OCI-LY7 (cell line): ENCODE results near the gene VAPB. TPM values are rescaled to one million over a fixed set of nuclear protein-coding genes. Genes with fewer than 3 reads are reported as not detected.

ENCODE experiments used
- BruUV-seq: library from RNA; stranded (reverse); fragments of 400-500 nt; replicated peaks from 2 replicates; lab custom pipeline; 2021; lab: Mats Ljungman, UMichigan
- CTCF ChIA-PET: fragments of 300-600 bp; sonication (Branson Sonifier 250); formaldehyde crosslinking; loops from one replicate; lab custom pipeline; 2022; ENCODE audit warnings: antibody characterized with exemption; ENCODE audit not compliant: unreplicated experiment; lab: Charles Lee
- POLR2A ChIA-PET: fragments of 300-600 bp; sonication (Branson Sonifier 250); formaldehyde crosslinking; loops from one replicate; lab custom pipeline; 2022; ENCODE audit warnings: antibody characterized with exemption; lab: Charles Lee
- DNase-seq: peaks from one replicate; pipeline ENCODE4 v3.0.0-alpha.2; 2015; ENCODE audit warnings: low spot score
- H2AFZ ChIP-seq: fragments of 200-600 bp; sonication (generic), shearing (Covaris generic); 2 replicates; pipeline ENCODE4 v1.6.1; 2014; ENCODE audit warnings: mild to moderate bottlenecking, antibody characterized with exemption, low read length, moderate library complexity
- H3K27ac ChIP-seq: fragments of 200-600 bp; sonication (generic); 2 replicates; pipeline ENCODE4 v1.5.1; 2014; ENCODE audit warnings: mixed run types, low read depth, mild to moderate bottlenecking, moderate library complexity, low read length, inconsistent platforms; ENCODE audit not compliant: poor library complexity, severe bottlenecking
- H3K36me3 ChIP-seq: fragments of 200-600 bp; sonication (generic); 2 replicates; pipeline ENCODE4 v1.6.1; 2014; ENCODE audit warnings: mild to moderate bottlenecking, antibody characterized with exemption, low read length, moderate library complexity, mixed read lengths; ENCODE audit not compliant: insufficient read depth
- H3K4me1 ChIP-seq: fragments of 200-600 bp; sonication (generic); 2 replicates; pipeline ENCODE4 v1.5.1; 2014; ENCODE audit warnings: mild to moderate bottlenecking, low read length; ENCODE audit not compliant: insufficient read depth, poor library complexity, severe bottlenecking
- H3K4me2 ChIP-seq: fragments of 200-600 bp; sonication (generic); 2 replicates; pipeline ENCODE4 v1.6.1; 2014; ENCODE audit warnings: mild to moderate bottlenecking, low read length
- H3K4me3 ChIP-seq: fragments of 200-600 bp; sonication (generic); 2 replicates; pipeline ENCODE4 v1.5.1; 2014; ENCODE audit warnings: mild to moderate bottlenecking, low read depth, low read length; ENCODE audit not compliant: poor library complexity, severe bottlenecking
- H3K79me2 ChIP-seq: fragments of 200-600 bp; sonication (generic); 2 replicates; pipeline ENCODE4 v1.6.1; 2016; ENCODE audit warnings: low read depth, mild to moderate bottlenecking, low read length, moderate library complexity, mixed read lengths; ENCODE audit not compliant: insufficient read depth
- H3K9me2 ChIP-seq: fragments of 200-600 bp; sonication (generic); 2 replicates; pipeline ENCODE4 v1.6.1; 2016; ENCODE audit warnings: mild to moderate bottlenecking, low read length, mixed read lengths; ENCODE audit not compliant: insufficient read depth
- H3K9me3 ChIP-seq: fragments of 200-600 bp; sonication (generic); 2 replicates; pipeline ENCODE4 v1.6.1; 2014; ENCODE audit warnings: mild to moderate bottlenecking, mixed run types, low read length, mixed read lengths
- H4K20me1 ChIP-seq: fragments of 200-600 bp; sonication (generic); 2 replicates; pipeline ENCODE4 v1.6.1; 2014; ENCODE audit warnings: mild to moderate bottlenecking, antibody characterized with exemption, low read length, moderate library complexity, mixed read lengths; ENCODE audit not compliant: insufficient read depth
- EZH2phosphoT487 ChIP-seq: fragments of 200-600 bp; sonication (generic); IDR thresholded peaks from 2 replicates; pipeline ENCODE4 v1.6.1; 2018; ENCODE audit warnings: low read depth, borderline replicate concordance, mild to moderate bottlenecking, mixed run types, antibody characterized with exemption, low read length, moderate library complexity, mixed read lengths
- intact Hi-C: fragments of 100-400 bp; cut with micrococcal nuclease; formaldehyde crosslinking; loops from one replicate; pipeline ENCODE4 v1.10.0; 2022; ENCODE audit not compliant: unreplicated experiment
- total RNA-seq, 2 experiments: library from RNA; depleted of rRNA in 1 of 2; stranded (reverse); fragments of >200 nt in 1 of 2; shearing (Covaris generic) in 1 of 2; gene quantifications; 2 replicates each; pipeline ENCODE4 v1.2.3, GENCODE V29; 2014 to 2022
- TF ChIP-seq, protein P1 (sequence below): fragments of 200-600 bp; sonication (generic); conservative IDR thresholded peaks from 2 replicates; pipeline ENCODE4 v1.5.1; 2014; ENCODE audit warnings: mild to moderate bottlenecking, antibody characterized with exemption, low read length, moderate library complexity, mixed read lengths

VAPB gene
- total RNA-seq, 2 experiments from 2014 or later = 13.3 to 43.2 TPM

DNA sequence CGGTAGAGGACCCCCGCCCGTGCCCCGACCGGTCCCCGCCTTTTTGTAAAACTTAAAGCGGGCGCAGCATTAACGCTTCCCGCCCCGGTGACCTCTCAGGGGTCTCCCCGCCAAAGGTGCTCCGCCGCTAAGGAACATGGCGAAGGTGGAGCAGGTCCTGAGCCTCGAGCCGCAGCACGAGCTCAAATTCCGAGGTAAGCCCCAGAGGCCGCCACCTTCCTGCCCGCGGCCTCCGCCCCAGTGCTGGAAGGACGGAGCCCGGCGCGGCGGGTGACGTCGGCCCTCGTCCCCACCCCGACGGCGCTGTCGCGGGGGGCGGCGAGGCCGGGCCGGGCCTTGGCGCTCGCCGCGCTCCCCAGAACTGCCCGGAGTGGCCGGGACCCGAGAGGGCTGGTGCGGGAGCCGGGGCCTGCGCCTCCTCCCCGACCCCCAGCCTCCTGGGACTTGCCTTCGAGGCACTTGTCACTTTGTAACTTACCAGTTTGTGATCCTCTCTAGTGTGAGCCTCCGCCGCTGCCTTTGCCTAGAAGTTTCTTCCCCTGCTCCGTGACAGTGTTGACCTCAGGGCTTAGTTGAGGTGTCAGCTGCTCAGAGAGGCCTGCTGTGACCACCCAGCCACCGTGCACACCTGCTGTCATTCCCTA is 417 bp downstream of the VAPB start:
- Histone ChIP-seq H3K9me3 (no peaks in the 10 kb centered on the region), H3K27ac (peak overlapping the region; percentile 68), H3K79me2 (peaks cover 53% of the 10 kb centered on the region), H2AFZ (peak overlapping the region; percentile 57; the same call in 1 of the 2 replicates), H4K20me1 (peaks cover 27% of the 10 kb centered on the region), H3K4me3 (peak overlapping the region; percentile 73), H3K36me3 (peaks cover 47% of the 10 kb centered on the region), H3K9me2 (no peaks in the 10 kb centered on the region), H3K4me2 (peak overlapping the region; percentile 88), H3K4me1 (peaks cover 31% of the 10 kb centered on the region)
- ChIA-PET POLR2A (interaction anchor here (0.5 to 1.2 kb wide), 7 partner anchors 16 to 955 kb away, joined by 3 to 4 read pairs (median 3); partner anchors contain the start of gene ZNF831), CTCF (interaction anchor here (0.5 kb wide), 1 partner anchor 260 kb away, joined by 4 read pairs; no protein-coding TSS in a partner anchor)
- peak; percentile 59 for DNase-seq
- intact Hi-C loops = loop anchor here (10.0 kb wide), 1 partner anchor 155 kb away; no protein-coding TSS in a partner anchor
- TF ChIP-seq EZH2phosphoT487 = no peak
- TF ChIP-seq, protein P1, sequence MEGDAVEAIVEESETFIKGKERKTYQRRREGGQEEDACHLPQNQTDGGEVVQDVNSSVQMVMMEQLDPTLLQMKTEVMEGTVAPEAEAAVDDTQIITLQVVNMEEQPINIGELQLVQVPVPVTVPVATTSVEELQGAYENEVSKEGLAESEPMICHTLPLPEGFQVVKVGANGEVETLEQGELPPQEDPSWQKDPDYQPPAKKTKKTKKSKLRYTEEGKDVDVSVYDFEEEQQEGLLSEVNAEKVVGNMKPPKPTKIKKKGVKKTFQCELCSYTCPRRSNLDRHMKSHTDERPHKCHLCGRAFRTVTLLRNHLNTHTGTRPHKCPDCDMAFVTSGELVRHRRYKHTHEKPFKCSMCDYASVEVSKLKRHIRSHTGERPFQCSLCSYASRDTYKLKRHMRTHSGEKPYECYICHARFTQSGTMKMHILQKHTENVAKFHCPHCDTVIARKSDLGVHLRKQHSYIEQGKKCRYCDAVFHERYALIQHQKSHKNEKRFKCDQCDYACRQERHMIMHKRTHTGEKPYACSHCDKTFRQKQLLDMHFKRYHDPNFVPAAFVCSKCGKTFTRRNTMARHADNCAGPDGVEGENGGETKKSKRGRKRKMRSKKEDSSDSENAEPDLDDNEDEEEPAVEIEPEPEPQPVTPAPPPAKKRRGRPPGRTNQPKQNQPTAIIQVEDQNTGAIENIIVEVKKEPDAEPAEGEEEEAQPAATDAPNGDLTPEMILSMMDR = no peak
- BruUV-seq = no TSS peak

DNA sequence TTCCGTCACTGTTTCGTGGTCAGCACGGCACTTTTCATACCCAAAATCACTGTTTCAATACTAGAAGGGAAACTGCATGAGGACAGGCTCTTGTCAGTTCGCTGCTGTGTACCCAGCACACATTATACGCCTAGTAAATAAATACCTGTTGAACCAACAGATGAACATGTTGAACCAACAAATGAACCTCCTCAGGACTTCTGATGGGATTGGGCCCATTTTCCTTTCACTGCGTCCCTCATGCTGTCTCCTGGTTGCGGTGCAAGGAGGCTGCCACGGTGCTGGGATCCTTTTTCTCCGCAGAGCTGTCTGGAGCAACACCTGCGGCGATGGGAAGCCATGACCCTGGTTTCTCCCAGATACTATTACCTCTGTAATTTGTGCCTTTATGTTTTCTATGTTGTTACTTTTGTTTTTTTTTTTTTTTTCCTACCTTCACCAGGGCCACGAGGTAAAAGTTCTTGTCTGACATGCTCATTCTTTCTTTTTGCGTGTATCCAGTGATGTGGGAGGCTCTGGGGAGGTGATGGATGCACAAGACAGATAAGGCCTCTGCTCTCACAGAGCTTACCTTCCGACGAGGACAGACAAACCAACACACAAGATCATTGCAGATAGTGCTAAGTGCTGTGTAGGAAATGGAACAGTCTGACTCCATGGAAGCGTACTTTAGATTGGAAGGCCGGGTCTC is 1.1 kb downstream of the VAPB start:
- H3K9me2 ChIP-seq = no peaks in the 10 kb centered on the region
- H2AFZ ChIP-seq = no peak overlapping the region
- DNase-seq = no peak
- peak overlapping the region; percentile 73 for H3K4me3 ChIP-seq
- CTCF ChIA-PET = no interaction called here
- H4K20me1 ChIP-seq = peaks cover 27% of the 10 kb centered on the region
- H3K4me2 ChIP-seq = peak overlapping the region; percentile 88
- H3K9me3 ChIP-seq = no peaks in the 10 kb centered on the region
- POLR2A ChIA-PET = interaction anchor here (1.1 kb wide), 1 partner anchor 18 kb away, joined by 4 read pairs; no protein-coding TSS in a partner anchor
- intact Hi-C loops = loop anchor here (10.0 kb wide), 1 partner anchor 155 kb away; no protein-coding TSS in a partner anchor
- H3K4me1 ChIP-seq = peaks cover 31% of the 10 kb centered on the region
- no TSS peak for BruUV-seq
- peaks cover 52% of the 10 kb centered on the region for H3K36me3 ChIP-seq
- peak overlapping the region; percentile 68 for H3K27ac ChIP-seq
- TF ChIP-seq, protein P1 = no peak
- no peak for TF ChIP-seq EZH2phosphoT487
- H3K79me2 ChIP-seq = peaks cover 59% of the 10 kb centered on the region
